ENCODE measurements around the gene GOPC.
"Not testable (repeated sequence)": the region's sequence is repeated elsewhere in the genome, so short reads cannot be mapped to it uniquely, and the experiment has no call there.

The GOPC gene

GRCh38 chr6:117602151-117602898, at the start of gene GOPC:
Gene GOPC, minus strand, starts transcription at chr6:117602511. Its CDS starts 223 bp downstream, at chr6:117602288.
- DNase-seq, result peak; percentile 99

- DNase-seq, result not testable (repeated sequence)
These were observed 49.7 kb upstream of the GOPC start for GRCh38 chr6:117651984-117652383.

- DNase-seq, result no peak
These were observed 40.7 kb upstream of the GOPC start for GRCh38 chr6:117642976-117643375.

GRCh38 chr6:117637770-117638169, 35.5 kb upstream of the GOPC start:
- DNase-seq, result no peak

GRCh38 chr6:117629119-117629660, 26.9 kb upstream of the GOPC start:
- no peak for DNase-seq

- DNase-seq, result no peak
These were observed 25.2 kb upstream of the GOPC start for GRCh38 chr6:117627533-117627932.

GRCh38 chr6:117624869-117625481, 22.7 kb upstream of the GOPC start:
- peak; percentile 31 for DNase-seq

- DNase-seq, result no peak
These were observed 16.9 kb upstream of the GOPC start for GRCh38 chr6:117619178-117619577.

- no peak for DNase-seq
These were observed 15.1 kb upstream of the GOPC start for GRCh38 chr6:117617210-117618035.

- DNase-seq, result no peak
These were observed 14.3 kb upstream of the GOPC start for GRCh38 chr6:117616391-117617209.

GRCh38 chr6:117615750-117616390, 13.6 kb upstream of the GOPC start:
- no peak for DNase-seq

GRCh38 chr6:117613920-117614560, 11.7 kb upstream of the GOPC start:
- no peak for DNase-seq

GRCh38 chr6:117607511-117607910, 5.2 kb upstream of the GOPC start:
- DNase-seq, result no peak

- peak; percentile 88 for DNase-seq
These were observed 3.0 kb upstream of the GOPC start for GRCh38 chr6:117605169-117605826.

- DNase-seq, result no peak
These were observed 1.5 kb upstream of the GOPC start for GRCh38 chr6:117603821-117604220.

- no peak for DNase-seq
These were observed 733 bp upstream of the GOPC start for GRCh38 chr6:117602899-117603588.

GRCh38 chr6:117601811-117602150, 530 bp downstream of the GOPC start:
- peak; percentile 44 for DNase-seq

GRCh38 chr6:117600008-117600743, 2.1 kb downstream of the GOPC start:
- peak; percentile 59 for DNase-seq

GRCh38 chr6:117597755-117598154, 4.6 kb downstream of the GOPC start:
- DNase-seq, result no peak
